A172 (cell line): ENCODE measurements around the gene COMMD2. TPM values are rescaled to one million over a fixed set of nuclear protein-coding genes. Genes with fewer than 3 reads are reported as not detected.

Source experiments
- DNase-seq: peaks from one replicate; pipeline ENCODE4 v3.0.0-alpha.2; 2015; ENCODE audit warnings: low spot score
- total RNA-seq: library from RNA; depleted of rRNA; stranded (reverse); fragments of >200 nt; shearing (Covaris generic); gene quantifications from 2 replicates; pipeline ENCODE4 v1.2.3, GENCODE V29; 2014

Gene COMMD2
- total RNA-seq, 1 experiment from 2014 or later: 74.3 TPM

GRCh38 chr3:149763565-149764195 lies 11.4 kb upstream of the COMMD2 start:
- DNase-seq: no peak

GRCh38 chr3:149753717-149754116 lies 1.4 kb upstream of the COMMD2 start:
- no peak for DNase-seq

DNA sequence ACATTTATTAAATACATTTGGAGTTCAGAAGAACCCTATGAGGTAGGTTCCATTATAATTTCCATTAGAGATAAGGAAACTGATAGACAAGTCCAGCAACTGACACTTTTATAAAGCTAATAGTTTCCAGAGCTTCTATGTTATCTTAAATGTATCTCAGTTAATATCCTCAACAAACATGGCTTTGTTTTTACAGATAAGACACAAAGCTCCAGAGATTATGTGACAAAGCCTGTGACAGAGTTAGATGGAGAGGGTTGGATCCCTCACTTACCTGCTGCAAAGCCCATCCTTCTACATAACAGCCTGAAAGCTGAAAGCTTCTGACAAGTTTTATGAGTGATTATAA lies 473 bp upstream of the COMMD2 start:
- no peak for DNase-seq

DNA sequence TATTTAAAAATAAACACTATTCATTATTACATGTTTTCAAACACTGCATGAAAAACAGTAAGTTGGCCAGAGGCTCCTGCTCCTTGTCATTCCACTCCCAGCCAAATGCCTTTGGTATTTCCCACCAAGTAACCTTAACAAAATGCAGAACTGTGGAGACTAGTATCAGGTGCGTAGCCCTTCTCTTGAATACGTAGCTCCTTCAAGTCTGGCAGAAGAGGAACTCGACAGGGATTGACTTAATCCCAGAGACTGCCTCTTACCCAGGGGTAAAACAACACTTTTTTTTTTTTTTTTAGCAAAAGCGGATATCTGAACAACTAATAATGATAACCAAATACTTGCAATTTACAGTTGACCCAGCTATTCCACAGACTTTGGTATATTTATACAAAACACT lies 738 bp downstream of the COMMD2 start:
- no peak for DNase-seq

DNA sequence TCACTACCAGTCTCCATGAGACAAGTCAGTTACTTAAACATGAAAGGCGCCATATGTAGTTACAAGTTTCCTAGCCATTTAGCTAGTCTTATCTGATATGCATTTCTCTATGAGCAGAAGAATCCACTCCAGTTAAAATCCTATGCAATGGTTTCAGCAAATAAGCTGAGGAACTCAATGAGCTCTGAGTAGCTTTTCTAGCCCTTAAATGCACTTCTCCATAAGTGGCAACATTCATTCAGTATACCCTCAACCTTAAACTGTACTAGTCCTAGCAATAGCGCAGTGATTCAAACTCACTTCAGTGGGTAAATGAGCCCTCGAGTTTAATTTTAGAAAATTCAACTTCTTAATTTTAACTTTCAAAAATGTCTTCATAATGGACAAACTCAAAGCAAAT lies 7.7 kb downstream of the COMMD2 start:
- no peak for DNase-seq

- no peak for DNase-seq
Measured at GRCh38 chr3:149744151-149744550, 8.1 kb downstream of the COMMD2 start.

DNA sequence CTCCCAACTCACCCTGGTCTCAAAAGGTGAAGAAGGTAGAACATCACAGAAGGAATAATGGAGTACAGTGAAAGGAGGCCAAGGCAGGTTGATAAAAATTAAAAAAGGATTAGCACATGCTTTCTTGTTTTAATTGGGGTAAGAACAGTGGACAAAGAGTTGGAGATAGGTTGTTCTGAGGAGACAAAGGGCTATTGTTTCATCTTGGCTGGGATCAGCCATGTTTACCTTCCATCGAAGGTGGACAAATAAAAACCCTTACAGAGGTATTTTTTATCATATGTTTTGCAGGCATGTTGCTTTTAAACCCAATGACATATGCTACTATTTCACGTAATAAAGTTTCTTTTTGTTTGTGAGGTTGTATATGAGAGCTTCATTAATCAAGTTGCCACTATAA lies 12.9 kb downstream of the COMMD2 start:
- DNase-seq: no peak

- no peak for DNase-seq
Measured at GRCh38 chr3:149738876-149739275, 13.4 kb downstream of the COMMD2 start.

DNA sequence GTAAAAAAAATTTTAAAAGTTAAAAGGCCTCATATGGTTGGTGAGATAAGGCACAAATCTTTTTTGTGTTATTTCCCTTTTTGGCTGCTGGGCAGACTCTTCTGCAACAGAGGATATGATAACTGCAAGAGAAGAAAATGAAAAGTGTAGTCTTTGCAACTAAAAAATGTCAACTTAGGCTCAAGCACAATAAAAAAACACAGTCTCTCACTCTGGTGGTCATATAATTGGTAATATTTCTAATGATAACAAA lies 15.4 kb downstream of the COMMD2 start:
- DNase-seq: no peak

GRCh38 chr3:149736175-149736952 lies 15.9 kb downstream of the COMMD2 start:
- DNase-seq: peak; percentile 48

- DNase-seq: no peak
Measured at GRCh38 chr3:149732234-149732633, 20.1 kb downstream of the COMMD2 start.

GRCh38 chr3:149727656-149728055 lies 24.6 kb downstream of the COMMD2 start:
- no peak for DNase-seq

GRCh38 chr3:149726716-149727407 lies 25.4 kb downstream of the COMMD2 start:
- no peak for DNase-seq

GRCh38 chr3:149723781-149724180 lies 28.5 kb downstream of the COMMD2 start:
- no peak for DNase-seq

DNA sequence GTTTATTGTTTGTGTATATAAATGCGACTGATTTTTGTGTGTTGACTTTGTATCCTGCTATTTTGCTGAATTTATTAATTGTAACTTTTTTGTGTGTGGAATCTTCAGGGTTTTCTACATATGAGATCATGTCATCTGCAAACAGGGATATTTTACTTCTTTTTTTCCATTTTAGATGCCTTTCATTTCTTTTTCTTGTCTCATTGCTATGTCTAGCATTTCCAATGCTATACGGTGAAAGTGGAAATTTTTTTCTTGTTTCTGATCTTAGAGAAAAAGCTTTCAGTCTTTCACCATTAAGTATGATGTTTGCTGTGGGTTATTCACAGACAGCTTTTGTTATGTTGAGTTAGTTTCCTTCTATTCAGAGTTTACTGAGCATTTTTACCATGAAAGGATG lies 31.4 kb downstream of the COMMD2 start:
- no peak for DNase-seq

GRCh38 chr3:149717391-149718056 lies 34.8 kb downstream of the COMMD2 start:
- peak; percentile 73 for DNase-seq

- no peak for DNase-seq
Measured at GRCh38 chr3:149716984-149717383, 35.3 kb downstream of the COMMD2 start.

DNA sequence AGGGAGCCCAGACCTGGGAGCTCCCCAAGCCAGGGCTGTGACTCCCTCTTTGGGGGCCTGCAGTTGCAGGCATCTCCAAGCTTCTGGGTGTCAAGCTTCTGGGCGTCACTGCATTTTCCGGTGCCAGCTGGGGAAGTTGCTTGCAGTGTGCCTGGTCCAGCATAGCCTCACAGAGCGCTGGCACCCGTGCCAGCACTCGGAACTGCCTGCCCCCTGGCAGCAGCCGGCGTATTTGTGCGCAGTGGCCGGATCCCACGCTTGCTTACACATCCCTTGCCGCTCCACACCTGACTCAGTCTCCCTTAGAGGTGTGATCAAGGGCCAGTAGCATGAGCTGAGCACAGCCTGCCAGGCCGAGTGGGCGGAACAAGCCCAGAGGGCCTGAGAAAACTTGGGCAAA lies 37.0 kb downstream of the COMMD2 start:
- no peak for DNase-seq

DNA sequence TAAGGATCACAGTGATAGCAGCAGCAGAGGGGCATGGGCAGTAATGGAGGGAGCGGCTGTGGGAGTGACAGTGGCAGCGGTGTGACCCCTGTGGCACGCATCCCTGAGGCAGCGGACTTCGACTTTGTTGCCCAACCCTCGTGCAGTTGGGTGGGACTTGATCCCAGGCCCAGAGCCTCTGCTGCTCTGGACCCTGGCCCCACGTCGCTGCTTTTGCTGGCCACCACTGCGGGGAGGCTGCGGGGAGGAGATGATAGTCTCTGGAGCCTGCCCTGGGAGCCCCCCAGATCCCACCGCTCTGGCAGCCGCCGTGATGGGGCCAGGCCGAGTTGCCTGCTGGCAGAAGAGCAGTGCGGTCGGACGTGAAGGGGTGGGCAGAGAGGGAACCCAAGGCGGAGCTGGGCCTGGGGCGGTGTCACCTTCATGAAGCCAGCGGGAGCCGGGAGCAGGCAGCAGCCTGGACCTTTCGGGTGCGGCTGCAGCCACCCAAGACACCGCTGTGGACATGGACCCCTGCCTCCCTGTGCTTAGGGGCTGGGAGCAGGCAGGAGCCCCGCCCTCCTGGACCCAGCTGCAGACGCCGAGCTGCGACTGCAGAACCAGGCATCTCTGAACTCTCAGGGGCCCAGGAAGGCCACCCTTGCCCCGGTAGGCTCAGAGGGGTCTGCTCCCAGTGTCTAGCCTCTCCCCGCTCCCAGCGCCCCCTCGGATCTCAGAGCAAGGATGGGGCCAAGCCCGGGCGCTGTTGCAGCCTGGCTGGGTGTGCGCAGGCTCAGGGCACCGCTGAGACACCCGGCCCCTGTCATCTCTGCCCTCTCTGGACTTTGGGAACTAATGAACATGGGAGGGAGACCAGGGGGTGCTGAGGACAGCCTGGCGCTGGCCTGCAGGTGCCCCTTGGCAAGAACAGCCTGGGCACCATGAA lies 38.3 kb downstream of the COMMD2 start:
- no peak for DNase-seq

DNA sequence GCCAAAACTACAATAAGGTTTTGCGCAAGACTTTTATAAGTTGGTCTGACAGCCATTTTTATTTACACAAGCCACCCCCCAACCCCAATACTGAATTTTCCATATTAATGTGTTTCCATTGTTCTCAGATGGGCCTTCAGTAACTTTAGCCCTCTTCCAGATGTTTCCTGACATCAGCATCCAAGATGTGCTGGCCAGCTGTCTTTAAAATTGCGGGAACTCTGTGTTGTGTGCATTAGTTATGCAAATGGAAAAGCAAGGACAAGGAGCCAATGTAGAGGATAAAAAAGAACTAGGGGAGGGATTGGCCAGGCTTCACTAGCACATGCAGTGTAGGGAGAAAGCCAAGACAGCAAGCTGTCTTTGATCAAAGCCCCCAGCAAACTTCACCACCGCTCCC lies 45.4 kb downstream of the COMMD2 start:
- no peak for DNase-seq

GRCh38 chr3:149705416-149705815 lies 46.9 kb downstream of the COMMD2 start:
- DNase-seq: no peak

- no peak for DNase-seq
Measured at GRCh38 chr3:149703466-149703865, 48.8 kb downstream of the COMMD2 start.
